ENCODE results near the gene DIAPH3.

Gene DIAPH3

DNA sequence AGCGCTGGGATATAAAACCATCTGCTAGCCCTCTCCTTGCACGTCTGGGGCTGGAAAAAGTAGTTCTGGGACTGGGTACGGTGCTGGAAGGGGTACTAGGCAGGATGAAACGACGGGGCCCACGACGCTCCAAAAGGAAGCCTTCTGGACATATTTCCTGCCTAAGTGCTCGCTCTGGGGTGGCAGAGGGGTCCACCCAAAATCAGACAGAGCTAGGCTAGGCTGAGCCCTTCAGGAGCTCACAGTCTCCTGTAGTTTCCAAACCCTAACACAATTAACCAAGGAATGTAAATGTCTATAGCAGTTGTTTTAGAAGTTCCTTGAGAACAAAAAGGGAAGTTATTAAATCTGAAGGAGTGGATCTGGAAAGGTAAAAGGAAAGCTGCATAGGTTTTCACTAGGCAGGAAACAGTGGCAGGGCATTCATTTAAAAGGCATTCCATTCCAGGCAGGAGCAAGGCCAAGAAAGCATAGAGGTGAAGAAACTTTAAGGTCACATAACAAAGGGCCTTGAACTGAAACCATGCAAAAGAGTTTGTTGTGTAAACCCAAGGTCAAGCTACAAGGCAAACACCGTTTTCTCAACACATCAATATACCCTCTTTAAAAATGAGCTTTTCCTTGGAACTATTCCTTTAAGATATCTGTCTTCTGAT is 634 bp upstream of the DIAPH3 start:
- peak; percentile 14 for DNase-seq
- in situ Hi-C loops (cut with HindIII; ENCODE audit: low pct_ligation_motif_present, low pct_unique_long_range_greater_than_20kb, low sequenced_read_pairs): no loop called here

DNA sequence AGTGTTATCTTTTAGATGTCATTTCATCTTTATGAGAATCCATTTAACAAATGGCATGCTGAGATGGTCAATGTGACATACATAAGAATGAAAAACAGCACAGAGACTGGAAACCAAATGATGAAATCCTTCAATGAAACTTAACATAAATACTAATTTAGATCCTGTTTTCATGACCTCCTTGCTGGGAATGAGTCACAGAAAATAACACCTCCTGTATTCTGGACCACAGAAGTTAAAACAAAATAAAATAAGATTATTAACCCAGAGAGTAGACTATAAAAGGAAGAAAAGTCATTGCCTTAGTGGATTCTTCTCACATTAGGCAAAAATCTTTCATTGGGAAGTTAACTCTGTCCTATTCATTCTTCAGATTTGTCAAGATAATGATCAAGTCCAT is 1.6 kb downstream of the DIAPH3 start:
- DNase-seq: peak; percentile 31
- in situ Hi-C loops (cut with HindIII; ENCODE audit: low pct_ligation_motif_present, low pct_unique_long_range_greater_than_20kb, low sequenced_read_pairs): no loop called here

DNA sequence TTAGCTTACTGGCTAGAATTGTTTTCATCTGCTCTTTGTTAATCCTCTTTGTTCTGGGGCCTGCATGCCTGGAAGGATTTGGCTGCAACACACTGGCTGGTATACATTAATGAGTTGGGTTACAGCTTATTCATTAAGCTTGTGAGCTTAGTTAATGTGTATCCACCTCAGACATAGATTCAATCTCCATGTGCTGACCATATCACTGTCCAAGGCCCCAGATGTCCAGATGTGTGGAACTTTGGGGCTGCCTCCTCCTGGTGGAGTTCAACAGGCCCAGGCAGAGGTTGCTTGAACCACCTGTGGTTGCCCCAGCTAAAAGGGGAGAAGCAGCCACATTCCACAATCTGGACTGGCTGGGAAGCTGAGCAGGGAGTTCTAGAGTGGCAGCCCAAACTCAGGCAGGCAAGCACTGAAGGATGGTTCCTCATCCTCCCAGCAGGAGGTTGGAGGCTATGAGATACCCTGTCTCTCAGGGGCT is 5.4 kb downstream of the DIAPH3 start:
- in situ Hi-C loops (cut with HindIII; ENCODE audit: low pct_ligation_motif_present, low pct_unique_long_range_greater_than_20kb, low sequenced_read_pairs): no loop called here
- peak; percentile 66 for DNase-seq

DNA sequence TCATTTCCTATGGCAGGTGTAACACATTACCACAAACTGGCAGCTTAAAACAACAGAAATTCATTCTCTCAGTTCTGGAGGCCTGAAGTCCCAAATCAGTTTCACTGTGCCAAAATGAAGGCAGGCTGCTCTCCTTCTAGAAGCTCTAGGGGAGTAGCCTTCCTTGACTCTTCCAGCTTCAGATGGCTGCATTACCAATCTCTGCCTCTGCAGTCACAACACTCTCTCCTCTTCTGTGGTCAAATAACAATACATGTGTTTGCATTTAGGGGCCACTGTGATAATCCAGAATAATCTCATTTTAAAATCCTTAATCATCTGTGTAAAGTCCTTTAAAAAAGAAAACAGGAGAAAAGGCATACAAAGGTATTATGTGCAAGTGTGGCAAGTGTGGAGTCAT is 7.8 kb downstream of the DIAPH3 start:
- in situ Hi-C loops (cut with HindIII; ENCODE audit: low pct_ligation_motif_present, low pct_unique_long_range_greater_than_20kb, low sequenced_read_pairs): no loop called here
- peak; percentile 26 for DNase-seq

DNA sequence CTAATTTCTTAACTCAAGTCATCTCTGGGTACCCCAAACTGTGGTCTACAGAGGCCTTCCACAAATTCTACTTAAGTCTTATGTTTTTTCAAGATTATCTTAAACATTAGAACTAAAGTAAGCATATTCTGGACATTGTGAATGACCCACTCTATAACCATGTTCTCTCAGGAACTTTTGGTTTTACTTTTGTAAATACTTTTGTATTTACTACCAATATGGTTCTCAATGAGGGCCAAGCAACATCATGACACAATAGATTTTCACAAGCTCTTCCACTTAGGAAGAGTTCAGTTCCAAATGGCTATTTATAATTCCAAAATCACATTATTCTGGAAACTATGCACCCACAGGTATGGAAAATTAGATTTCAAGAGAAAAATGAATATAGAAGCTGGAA is 10.8 kb downstream of the DIAPH3 start:
- in situ Hi-C loops (cut with HindIII; ENCODE audit: low pct_ligation_motif_present, low pct_unique_long_range_greater_than_20kb, low sequenced_read_pairs): no loop called here
- DNase-seq: no peak

DNA sequence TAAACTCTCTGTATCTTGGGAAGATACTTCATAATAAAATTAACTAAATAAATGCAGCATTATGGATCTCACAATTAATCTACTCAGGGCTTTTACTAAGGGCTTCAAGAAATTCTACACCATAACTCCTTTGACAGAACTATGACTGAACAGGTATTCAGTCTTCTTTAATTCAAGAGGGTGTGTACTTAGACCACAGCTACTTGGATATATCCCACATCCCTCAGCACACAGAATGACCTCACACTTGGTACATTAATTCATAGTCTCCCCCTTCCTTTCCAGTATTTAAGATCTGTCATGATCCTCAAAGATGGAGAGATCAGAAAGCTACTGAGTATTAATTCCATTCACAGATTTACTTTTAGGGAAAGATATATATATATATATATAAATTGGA is 11.6 kb downstream of the DIAPH3 start:
- DNase-seq: no peak
- in situ Hi-C loops (cut with HindIII; ENCODE audit: low pct_ligation_motif_present, low pct_unique_long_range_greater_than_20kb, low sequenced_read_pairs): no loop called here

DNA sequence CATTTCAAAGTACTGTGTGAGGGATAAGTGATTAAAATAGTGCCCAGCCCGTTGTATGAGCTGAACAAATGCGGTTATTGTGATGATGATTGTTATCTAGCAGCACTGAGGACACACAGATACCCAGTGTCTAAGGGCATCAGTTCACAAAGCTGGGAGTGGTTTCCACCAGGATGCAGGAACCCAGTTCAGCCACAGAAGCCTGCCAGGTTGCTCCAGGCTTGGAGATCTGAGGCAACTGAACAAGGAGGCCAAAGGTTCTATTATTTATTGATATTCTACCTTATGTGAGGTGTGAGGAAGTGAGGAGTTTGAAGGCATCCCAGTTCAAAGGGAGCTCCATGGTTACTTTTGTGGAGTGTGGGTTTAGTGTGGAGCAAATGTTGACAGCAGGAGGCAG is 13.2 kb downstream of the DIAPH3 start:
- in situ Hi-C loops (cut with HindIII; ENCODE audit: low pct_ligation_motif_present, low pct_unique_long_range_greater_than_20kb, low sequenced_read_pairs): no loop called here
- DNase-seq: no peak

DNA sequence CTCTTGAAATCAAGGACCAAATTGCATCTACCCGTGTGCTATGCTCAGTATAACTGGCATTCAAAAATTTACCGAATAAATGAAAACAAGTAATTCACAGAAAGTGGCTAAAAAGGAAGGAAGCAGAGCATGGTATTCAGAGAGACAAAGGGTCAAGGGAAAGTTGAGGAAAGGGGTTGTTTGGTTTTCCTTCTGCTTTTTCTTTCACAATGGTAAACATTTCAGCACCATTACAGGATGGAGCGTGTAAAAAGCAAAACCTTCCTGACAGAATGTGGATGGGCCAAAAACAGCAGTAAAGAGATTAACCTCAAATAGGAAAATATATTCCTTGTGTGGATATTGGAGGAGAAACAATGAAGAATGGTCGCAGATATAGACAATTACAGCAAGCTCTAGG is 14.8 kb downstream of the DIAPH3 start:
- DNase-seq: no peak

DNA sequence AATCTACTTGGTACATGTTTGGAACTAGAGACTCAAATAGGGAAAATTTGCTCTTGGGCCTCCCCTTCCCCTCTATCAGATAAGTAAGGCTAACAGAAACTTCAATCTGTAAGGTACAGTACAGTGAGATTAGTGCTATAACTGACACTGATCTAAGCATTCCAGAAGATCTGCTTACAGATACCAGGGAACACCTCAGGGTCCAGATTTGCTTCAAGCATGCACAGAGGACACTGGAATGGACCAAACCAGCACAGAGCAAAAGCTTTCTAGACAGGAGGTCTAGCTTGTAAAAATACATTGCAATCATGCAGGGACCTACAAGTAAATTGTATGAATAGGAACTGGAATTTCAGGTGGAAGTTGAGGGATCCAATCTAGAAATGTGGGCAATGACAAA is 16.4 kb downstream of the DIAPH3 start:
- in situ Hi-C loops (cut with HindIII; ENCODE audit: low pct_ligation_motif_present, low pct_unique_long_range_greater_than_20kb, low sequenced_read_pairs): no loop called here
- DNase-seq: no peak

More for the DNA sequence above, 14.8 kb downstream of the DIAPH3 start:
- in situ Hi-C loops (cut with HindIII; ENCODE audit: low pct_ligation_motif_present, low pct_unique_long_range_greater_than_20kb, low sequenced_read_pairs): no loop called here

DNA sequence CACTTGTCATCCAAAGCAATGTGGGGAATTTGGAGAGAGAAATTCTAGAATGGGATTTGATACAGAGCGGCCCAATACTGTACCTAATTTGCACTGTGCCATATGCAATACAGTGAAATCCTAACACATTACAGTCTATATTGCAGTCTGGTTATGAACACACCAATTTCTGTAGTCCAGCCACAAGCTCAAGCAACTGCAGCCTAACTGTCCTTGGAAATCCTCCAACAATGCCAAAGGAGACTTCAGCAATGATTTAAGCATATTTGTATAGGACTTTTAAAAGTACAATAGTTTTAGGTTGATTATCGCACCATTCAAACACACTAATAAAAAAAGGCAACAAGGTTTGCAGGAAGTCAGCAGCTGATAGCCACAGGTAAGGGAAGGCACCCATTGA is 17.3 kb downstream of the DIAPH3 start:
- DNase-seq: no peak
- in situ Hi-C loops (cut with HindIII; ENCODE audit: low pct_ligation_motif_present, low pct_unique_long_range_greater_than_20kb, low sequenced_read_pairs): no loop called here

DNA sequence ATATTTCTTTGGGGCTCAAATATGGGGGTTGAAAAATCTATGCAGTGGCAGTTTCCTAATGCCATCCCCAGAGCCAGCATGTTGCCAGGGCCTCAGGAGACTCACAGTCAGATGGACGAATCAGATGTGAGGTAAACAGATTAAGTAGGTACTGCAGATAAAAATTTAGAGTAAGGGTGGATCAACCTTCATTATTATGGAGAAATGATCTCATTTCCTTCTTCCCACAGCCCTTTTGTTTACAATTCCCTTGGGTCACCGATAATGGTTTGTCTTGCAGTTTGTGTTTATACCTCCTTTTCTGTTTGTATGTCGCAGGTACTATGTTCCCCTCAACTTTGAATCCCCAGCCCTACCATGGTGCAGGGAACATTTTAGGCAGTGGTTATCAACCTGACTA is 20.0 kb downstream of the DIAPH3 start:
- in situ Hi-C loops (cut with HindIII; ENCODE audit: low pct_ligation_motif_present, low pct_unique_long_range_greater_than_20kb, low sequenced_read_pairs): no loop called here
- DNase-seq: no peak

DNA sequence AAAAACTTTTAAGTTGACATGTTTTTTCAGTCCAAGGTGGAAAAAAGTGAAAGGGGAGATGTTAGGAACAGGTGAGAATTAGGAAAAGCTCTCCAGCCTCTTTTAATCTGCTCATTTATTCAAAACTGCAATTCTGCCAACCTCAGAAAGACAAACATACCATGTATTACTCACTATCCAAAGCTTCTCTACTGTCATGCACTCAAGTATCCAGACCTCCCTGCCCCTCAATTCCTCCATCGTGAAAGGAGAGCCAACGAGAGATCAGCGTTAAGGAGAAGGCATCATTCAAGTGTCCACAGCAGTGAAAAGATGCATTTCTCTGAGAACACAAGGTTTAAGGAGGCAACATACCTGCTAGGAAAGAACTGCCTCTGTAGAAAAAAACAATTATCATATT is 24.5 kb downstream of the DIAPH3 start:
- in situ Hi-C loops (cut with HindIII; ENCODE audit: low pct_ligation_motif_present, low pct_unique_long_range_greater_than_20kb, low sequenced_read_pairs): no loop called here
- no peak for DNase-seq

DNA sequence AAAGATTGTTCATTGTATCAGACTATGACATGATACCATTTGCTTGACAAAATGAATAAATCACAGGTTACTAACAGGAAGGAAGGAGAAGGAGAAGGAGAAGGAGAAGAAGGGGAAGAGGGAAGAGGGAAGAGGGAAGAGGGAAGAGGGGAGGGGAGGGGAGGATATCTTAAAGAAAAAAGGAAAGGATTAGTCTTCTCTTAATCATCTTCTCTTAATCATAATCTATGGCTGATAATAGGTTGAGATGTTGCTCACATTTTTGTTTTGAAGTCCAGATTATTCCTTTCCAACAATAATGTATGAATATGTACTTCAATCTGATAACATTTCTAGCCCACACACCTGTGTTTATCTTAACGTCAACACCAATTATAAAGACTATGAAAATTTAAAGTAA is 25.1 kb downstream of the DIAPH3 start:
- no peak for DNase-seq
- in situ Hi-C loops (cut with HindIII; ENCODE audit: low pct_ligation_motif_present, low pct_unique_long_range_greater_than_20kb, low sequenced_read_pairs): no loop called here

DNA sequence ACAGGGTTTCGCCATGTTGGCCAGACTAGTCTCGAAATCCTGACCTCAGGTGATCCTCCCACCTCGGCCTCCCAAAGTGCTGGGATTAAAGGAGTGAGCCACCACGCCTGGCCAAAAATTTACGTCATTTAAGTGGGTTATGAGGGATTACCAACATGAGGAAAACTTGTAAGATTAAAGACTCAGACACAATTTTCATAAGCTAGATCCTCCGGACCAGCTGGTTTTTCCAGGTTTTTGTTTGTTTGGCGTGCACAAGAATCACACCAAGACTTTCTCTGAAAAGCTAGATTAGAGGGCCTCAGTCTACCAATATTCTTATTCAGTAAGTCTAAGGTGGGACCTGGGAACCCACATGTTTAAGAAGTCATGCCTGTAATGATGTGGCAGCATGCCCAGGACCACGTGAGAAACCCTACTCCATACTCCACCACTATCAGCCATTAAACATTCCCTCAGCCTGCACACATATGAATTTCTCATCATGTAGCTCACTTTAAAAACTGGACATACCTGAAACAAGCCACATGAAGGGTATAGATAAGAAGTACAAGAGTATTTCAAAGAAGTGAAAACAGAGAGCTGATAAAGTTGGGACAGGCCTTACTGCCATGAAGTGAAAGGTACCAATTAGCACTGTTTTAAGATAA is 25.7 kb downstream of the DIAPH3 start:
- DNase-seq: no peak

DNA sequence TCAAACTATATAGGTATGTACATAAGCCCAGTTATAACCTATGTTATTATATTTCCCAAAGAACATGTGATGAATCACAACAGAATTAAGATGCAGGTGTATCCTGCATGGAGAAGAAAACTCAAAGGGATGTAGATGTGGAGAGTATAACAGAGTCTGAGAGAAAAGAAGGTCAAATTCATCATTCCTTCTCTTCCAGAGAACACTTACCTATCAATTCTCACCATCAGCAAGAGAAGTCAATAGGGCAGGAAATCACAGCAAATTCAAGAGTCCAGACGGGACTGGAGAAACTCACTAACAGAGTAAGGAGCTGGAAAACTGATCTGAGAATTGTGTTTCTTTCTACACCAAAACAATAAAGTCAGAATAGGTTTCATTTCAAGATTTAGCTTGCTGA is 28.4 kb downstream of the DIAPH3 start:
- in situ Hi-C loops (cut with HindIII; ENCODE audit: low pct_ligation_motif_present, low pct_unique_long_range_greater_than_20kb, low sequenced_read_pairs): no loop called here
- DNase-seq: no peak

More for the DNA sequence above, 25.7 kb downstream of the DIAPH3 start:
- in situ Hi-C loops (cut with HindIII; ENCODE audit: low pct_ligation_motif_present, low pct_unique_long_range_greater_than_20kb, low sequenced_read_pairs): no loop called here

DNA sequence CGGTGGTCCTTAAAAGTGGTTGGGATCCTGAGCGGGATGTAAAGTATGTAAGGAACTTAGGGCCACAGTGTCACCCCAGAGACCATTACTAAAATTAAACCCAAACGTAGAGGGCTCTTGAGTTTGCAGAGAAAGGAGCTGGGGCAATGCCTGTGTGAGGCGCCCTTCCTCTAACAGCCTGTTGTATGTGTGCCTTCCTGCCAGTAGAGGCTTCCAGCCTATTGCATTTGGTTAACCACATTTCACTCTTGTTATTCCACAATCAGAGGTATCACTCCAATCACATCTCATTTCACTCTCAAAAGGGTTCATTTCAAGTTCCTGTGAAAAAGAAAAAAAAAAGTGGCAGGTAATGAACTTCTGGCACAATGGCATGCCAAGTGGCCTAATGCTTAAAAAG is 29.4 kb downstream of the DIAPH3 start:
- in situ Hi-C loops (cut with HindIII; ENCODE audit: low pct_ligation_motif_present, low pct_unique_long_range_greater_than_20kb, low sequenced_read_pairs): no loop called here

DNA sequence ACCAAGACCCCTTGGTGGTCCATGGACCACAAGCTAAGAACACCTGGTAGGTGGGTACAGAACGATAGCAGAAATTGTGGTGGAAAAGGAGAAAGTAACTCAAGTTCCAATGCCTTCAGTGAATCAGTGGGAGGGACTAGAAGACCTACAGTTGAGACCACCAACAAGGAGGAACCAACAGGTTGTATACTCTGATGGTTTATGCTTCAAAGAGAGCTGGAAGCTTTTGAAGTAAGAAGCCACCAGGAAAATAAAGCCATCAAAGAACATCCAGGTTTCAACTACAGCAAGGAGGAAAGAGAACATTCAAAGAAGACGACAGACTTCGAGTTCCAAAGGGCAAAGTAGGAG is 42.4 kb downstream of the DIAPH3 start:
- DNase-seq: no peak
- in situ Hi-C loops (cut with HindIII; ENCODE audit: low pct_ligation_motif_present, low pct_unique_long_range_greater_than_20kb, low sequenced_read_pairs): no loop called here

More for the DNA sequence above, 29.4 kb downstream of the DIAPH3 start:
- peak; percentile 44 for DNase-seq

DNA sequence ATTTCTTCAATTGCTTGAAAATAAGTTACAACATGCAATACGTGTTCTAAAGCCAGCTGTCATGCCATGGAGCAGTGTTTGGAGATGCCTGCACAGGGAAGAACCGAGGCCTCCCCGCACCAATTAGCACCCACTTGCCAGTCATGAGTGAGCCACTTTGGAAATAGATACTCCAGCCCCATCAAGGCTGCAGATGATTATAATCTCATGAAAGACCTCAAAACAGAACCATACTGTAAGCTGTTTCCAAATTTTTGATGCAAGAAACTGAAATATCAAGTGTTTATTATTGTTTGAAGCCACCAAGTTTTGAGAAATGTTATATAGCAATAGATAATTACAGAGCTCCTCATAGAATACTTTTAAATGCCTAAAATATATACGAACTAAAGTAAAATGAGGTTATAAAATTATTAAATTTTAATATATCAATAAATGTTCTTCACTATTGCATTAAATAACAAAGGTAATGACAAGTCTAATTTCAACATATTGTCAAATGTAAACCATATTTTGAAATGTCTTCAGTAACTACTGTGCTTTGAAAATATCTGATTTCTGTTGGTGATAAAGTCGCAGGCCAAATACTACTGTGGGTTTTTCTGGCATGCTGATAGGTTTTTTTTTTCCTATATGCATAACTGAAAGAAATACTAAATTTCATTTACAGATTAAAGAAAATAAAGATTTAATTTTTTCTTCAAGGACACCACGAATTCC is 43.0 kb downstream of the DIAPH3 start:
- in situ Hi-C loops (cut with HindIII; ENCODE audit: low pct_ligation_motif_present, low pct_unique_long_range_greater_than_20kb, low sequenced_read_pairs): no loop called here
- DNase-seq: no peak

DNA sequence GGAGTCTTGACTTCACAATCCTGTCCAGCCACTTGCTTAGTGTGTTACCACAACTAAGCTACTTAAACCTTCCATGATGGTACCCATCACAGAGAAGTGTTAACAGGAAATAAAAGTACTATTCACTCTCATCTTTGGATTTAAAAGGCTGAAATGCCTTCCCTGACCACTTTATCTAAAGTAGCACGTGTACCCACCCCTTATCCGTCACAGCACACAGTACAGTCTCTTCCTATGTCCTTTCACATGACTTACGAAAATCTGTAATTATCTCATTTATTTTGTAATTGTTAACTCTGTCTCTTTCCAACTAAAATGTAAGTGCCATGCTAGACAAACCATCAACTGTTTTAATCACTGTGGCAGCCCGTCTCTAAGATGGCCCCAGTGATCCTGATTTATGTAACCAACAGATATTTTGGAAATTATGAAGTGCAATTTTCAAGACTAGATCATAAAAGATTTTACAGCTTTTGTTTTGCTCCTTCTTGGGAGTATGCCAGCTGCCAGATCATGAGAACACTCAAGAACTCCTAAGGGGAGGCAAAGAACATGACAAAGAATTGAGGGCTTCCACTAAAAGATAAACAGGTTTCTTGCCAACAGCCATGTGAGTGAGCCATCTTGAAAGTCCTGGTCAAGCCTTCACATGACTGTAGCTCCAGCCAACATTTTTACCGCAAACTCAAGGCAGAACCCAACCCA is 44.9 kb downstream of the DIAPH3 start:
- in situ Hi-C loops (cut with HindIII; ENCODE audit: low pct_ligation_motif_present, low pct_unique_long_range_greater_than_20kb, low sequenced_read_pairs): no loop called here
- no peak for DNase-seq
